Stomach (tissue), 9 donors: ENCODE data around the gene REN. TPM values are rescaled to one million over a fixed set of nuclear protein-coding genes. Genes with fewer than 3 reads are reported as not detected.

Experiments
- DNase-seq, 2 donors: peaks; one replicate each; pipeline versions ENCODE4 v3.0.0 to v3.0.0-alpha.2; 2013 to 2019
- H3K27ac ChIP-seq, 5 donors: fragments of 200-600 bp in 4 of 5; sonication (generic) in 4 of 5; one replicate each; pipeline ENCODE4 v1.5.1; 2013 to 2019; ENCODE audit warnings: mild to moderate bottlenecking in 1 of 5, moderate library complexity in 1 of 5
- H3K27me3 ChIP-seq, 3 donors: fragments of 200-600 bp; sonication (generic); one replicate each; pipeline ENCODE4 v1.5.1; 2017 to 2019; ENCODE audit warnings: mixed run types in 1 of 3
- H3K36me3 ChIP-seq, 4 donors: fragments of 200-600 bp; sonication (generic); 1 replicate in 3 of 4; 2 replicates in 1 of 4; pipeline ENCODE4 v1.5.1; 2016 to 2019
- H3K4me1 ChIP-seq, 4 donors: fragments of 200-600 bp; sonication (generic); one replicate each; pipeline ENCODE4 v1.5.1; 2016 to 2019
- H3K4me3 ChIP-seq, 4 donors: fragments of 200-600 bp; sonication (generic) in 3 of 4; one replicate each; pipeline ENCODE4 v1.5.1; 2016 to 2019; ENCODE audit warnings: mild to moderate bottlenecking in 1 of 4
- H3K9me3 ChIP-seq, 4 donors: fragments of 200-600 bp; sonication (generic); one replicate each; pipeline ENCODE4 v1.5.1; 2016 to 2019
- CTCF ChIP-seq, 7 experiments: fragments of 450-650 bp in 4 of 7; fragments of 200-600 bp in 3 of 7; sonication (generic) in 3 of 7; IDR thresholded peaks; one replicate each; pipeline ENCODE4 v1.5.1; 2016 to 2019; ENCODE audit warnings: antibody characterized with exemption in 7 of 7, control low read depth in 2 of 7, mild to moderate bottlenecking in 1 of 7
- EP300 ChIP-seq: sonication (generic); formaldehyde crosslinking; IDR thresholded peaks from one replicate; pipeline ENCODE4 v1.6.1; 2017; ENCODE audit warnings: antibody characterized with exemption
- POLR2A ChIP-seq, 4 donors: fragments of 450-650 bp; IDR thresholded peaks; one replicate each; pipeline ENCODE4 v1.6.1; 2016; ENCODE audit warnings: antibody characterized with exemption in 4 of 4, control low read depth in 2 of 4, mild to moderate bottlenecking in 1 of 4, moderate library complexity in 1 of 4
- POLR2AphosphoS5 ChIP-seq, 3 donors: sonication (generic); formaldehyde crosslinking; IDR thresholded peaks; one replicate each; pipeline ENCODE4 v1.6.1; 2016; ENCODE audit warnings: antibody characterized with exemption in 3 of 3
- WGBS, 5 donors: extraction: QIAGEN DNeasy Blood & Tissue Kit in 3 of 5; methylation state at CpG; one replicate each; pipeline versions ENCODE4 v1.1.5 to v1.1.7; 2013 to 2018; 5-methylcytosine and 5-hydroxymethylcytosine counted together
- intact Hi-C: fragments of 100-400 bp; cut with DNase I; formaldehyde crosslinking; loops from one replicate; pipeline ENCODE4 v1.15.1; 2023; ENCODE audit warnings: low total_unique reads
- polyA plus RNA-seq, 3 donors: library from polyadenylated mRNA; stranded (reverse); fragments of 200-250 nt; gene quantifications; one replicate each; pipeline ENCODE4 v1.2.3, GENCODE V29; 2013
- total RNA-seq, 5 donors: library from RNA; depleted of rRNA; stranded (reverse); fragments of >200 nt; gene quantifications; one replicate each; pipeline versions ENCODE4 v1.1.0 to v1.2.3, GENCODE V29; 2014 to 2016
- donor health status: healthy with polysubstance abuse.
- donor health status: Bipolar disorder and iron deficiency.
- donor health status: healthy.

The REN gene
- total and polyA plus RNA-seq, 8 donors: 0.08 TPM; not detected in 7

- Histone ChIP-seq H3K36me3 (peaks cover 0 to 12% (median 5%) of the 10 kb centered on the region in 4 donors), H3K9me3 (no peaks in the 10 kb centered on the region), H3K27ac (peak overlapping the region in 2 of 5 donors; percentile 79 to 86), H3K4me1 (peaks cover 13 to 31% (median 26%) of the 10 kb centered on the region in 4 donors), H3K4me3 (peak overlapping the region in 2 of 4 donors; percentile 67 to 71), H3K27me3 (peaks cover 0 to 19% (median 6%) of the 10 kb centered on the region in 3 donors)
- DNase-seq: peak in 1 of 2 donors; percentile 34
- intact Hi-C loops: no loop called here
- TF ChIP-seq CTCF (IDR thresholded peaks at IDR 0.05) (no peak), EP300 (no peak), POLR2AphosphoS5 (IDR thresholded peaks at IDR 0.05) (no peak), POLR2A (IDR thresholded peaks at IDR 0.05) (no peak)
- WGBS, 5 donors: 52 to 86% (median 78%) methylated on average over 7 to 16 of the region's 16 CpGs
Observed at GRCh38 chr1:204149635-204150565, 16.2 kb downstream of the REN start.

GRCh38 chr1:204149107-204149506, 17.0 kb downstream of the REN start:
- DNase-seq: no peak
- H3K9me3 ChIP-seq: no peaks in the 10 kb centered on the region
- H3K27ac ChIP-seq: no peak overlapping the region
- 48 to 67% (median 65%) methylated on average over 2 of the region's 2 CpGs for WGBS, 5 donors
- intact Hi-C loops: no loop called here
- H3K4me3 ChIP-seq: no peak overlapping the region
- TF ChIP-seq POLR2A (IDR thresholded peaks at IDR 0.05): no peak
- no peak for TF ChIP-seq POLR2AphosphoS5 (IDR thresholded peaks at IDR 0.05)
- no peak for TF ChIP-seq CTCF (IDR thresholded peaks at IDR 0.05)
- TF ChIP-seq EP300: no peak
- peaks cover 0 to 12% (median 5%) of the 10 kb centered on the region in 4 donors for H3K36me3 ChIP-seq
- peaks cover 0 to 19% (median 6%) of the 10 kb centered on the region in 3 donors for H3K27me3 ChIP-seq
- peaks cover 13 to 31% (median 26%) of the 10 kb centered on the region in 4 donors for H3K4me1 ChIP-seq

GRCh38 chr1:204147406-204148383, 18.4 kb downstream of the REN start:
- TF ChIP-seq EP300: no peak
- TF ChIP-seq POLR2A (IDR thresholded peaks at IDR 0.05): no peak
- TF ChIP-seq CTCF (IDR thresholded peaks at IDR 0.05): no peak
- no peak for TF ChIP-seq POLR2AphosphoS5 (IDR thresholded peaks at IDR 0.05)
- 80 to 92% (median 84%) methylated on average over 13 of the region's 13 CpGs for WGBS, 5 donors
- Histone ChIP-seq H3K27ac (no peak overlapping the region), H3K9me3 (no peaks in the 10 kb centered on the region), H3K36me3 (peaks cover 0 to 15% (median 6%) of the 10 kb centered on the region in 4 donors), H3K4me3 (no peak overlapping the region), H3K27me3 (peaks cover 0 to 19% (median 6%) of the 10 kb centered on the region in 3 donors), H3K4me1 (peaks cover 13 to 28% (median 23%) of the 10 kb centered on the region in 4 donors)
- no peak for DNase-seq
- intact Hi-C loops: no loop called here

GRCh38 chr1:204146965-204147364, 19.2 kb downstream of the REN start:
- intact Hi-C loops: no loop called here
- Histone ChIP-seq H3K27me3 (peaks cover 0 to 12% (median 6%) of the 10 kb centered on the region in 3 donors), H3K4me3 (no peak overlapping the region), H3K4me1 (peaks cover 8 to 21% (median 16%) of the 10 kb centered on the region in 4 donors), H3K9me3 (no peaks in the 10 kb centered on the region), H3K36me3 (peaks cover 0 to 15% (median 6%) of the 10 kb centered on the region in 4 donors), H3K27ac (no peak overlapping the region)
- no peak for TF ChIP-seq EP300
- no peak for TF ChIP-seq CTCF (IDR thresholded peaks at IDR 0.05)
- no peak for TF ChIP-seq POLR2AphosphoS5 (IDR thresholded peaks at IDR 0.05)
- TF ChIP-seq POLR2A (IDR thresholded peaks at IDR 0.05): no peak
- WGBS, 5 donors: 79 to 93% (median 84%) methylated on average over 7 of the region's 7 CpGs
- DNase-seq: no peak
